ENCODE results near the gene TUBA1A.
"Not testable (repeated sequence)": the region's sequence is repeated elsewhere in the genome, so short reads cannot be mapped to it uniquely, and the experiment has no call there.

The TUBA1A gene

GRCh38 chr12:49200919-49201594 lies 12.2 kb upstream of the TUBA1A start:
- peak; percentile 42 for DNase-seq

GRCh38 chr12:49198431-49199155 lies 9.7 kb upstream of the TUBA1A start:
- DNase-seq, result no peak

DNA sequence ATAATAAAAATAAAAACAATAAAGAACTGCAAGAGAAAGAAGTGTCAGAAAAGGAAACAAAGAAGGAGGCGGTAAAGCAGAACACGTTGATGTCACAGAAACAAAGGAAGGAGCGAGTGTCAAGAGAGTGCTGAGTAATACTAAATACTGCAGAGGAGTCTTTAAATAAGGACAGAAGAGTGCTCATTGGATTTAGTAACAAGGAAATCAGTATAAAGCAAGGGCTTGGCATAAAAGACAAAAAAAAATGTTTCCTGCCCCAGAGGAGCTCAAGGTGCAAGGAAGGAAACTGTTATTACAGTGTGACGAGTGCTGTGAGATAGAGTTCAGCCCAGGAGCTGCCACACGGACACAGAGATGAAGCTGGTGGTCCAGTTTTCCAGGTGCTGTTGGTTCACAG lies 8.4 kb upstream of the TUBA1A start:
- no peak for DNase-seq

- no peak for DNase-seq
These were observed 6.9 kb upstream of the TUBA1A start for GRCh38 chr12:49195736-49196135.

GRCh38 chr12:49193746-49194145 lies 4.9 kb upstream of the TUBA1A start:
- DNase-seq, result not testable (repeated sequence)

DNA sequence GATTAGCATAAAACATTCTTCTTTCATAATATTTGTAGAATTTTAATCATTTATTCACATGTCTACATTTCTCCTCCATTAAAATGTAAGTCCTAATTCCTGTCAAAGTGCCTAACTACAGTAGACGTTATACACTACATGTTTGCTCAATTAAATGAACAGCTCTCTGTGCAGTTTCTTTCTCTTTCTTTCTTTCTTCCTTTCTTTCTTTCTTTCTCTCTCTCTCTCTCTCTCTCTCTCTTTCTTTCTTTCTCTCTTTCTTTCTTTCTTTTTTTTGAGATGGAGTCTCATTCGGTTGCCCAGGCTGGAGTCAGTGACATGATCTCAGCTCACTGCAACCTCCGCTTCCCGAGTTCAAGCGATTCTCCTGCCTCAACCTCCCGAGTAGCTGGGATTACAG lies 2.6 kb upstream of the TUBA1A start:
- not testable (repeated sequence) for DNase-seq

DNA sequence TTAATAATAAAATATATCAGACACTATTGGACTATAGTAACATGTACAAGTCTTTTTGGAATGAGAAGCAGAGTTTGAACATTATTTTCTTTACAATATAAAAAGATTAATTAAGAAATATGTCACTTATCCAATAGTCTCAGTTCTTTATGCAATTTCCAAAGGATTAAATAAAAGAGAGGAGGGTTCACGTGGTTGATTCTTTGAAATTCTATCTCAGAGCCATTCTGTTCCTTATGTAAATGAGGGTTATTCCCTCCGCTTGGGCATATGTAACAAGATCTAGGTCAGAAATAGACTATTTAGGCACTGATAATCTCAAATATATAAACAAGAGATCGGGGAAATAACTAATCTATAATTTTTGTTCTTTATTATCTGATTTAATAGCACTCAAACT lies 2.1 kb upstream of the TUBA1A start:
- no peak for DNase-seq

DNA sequence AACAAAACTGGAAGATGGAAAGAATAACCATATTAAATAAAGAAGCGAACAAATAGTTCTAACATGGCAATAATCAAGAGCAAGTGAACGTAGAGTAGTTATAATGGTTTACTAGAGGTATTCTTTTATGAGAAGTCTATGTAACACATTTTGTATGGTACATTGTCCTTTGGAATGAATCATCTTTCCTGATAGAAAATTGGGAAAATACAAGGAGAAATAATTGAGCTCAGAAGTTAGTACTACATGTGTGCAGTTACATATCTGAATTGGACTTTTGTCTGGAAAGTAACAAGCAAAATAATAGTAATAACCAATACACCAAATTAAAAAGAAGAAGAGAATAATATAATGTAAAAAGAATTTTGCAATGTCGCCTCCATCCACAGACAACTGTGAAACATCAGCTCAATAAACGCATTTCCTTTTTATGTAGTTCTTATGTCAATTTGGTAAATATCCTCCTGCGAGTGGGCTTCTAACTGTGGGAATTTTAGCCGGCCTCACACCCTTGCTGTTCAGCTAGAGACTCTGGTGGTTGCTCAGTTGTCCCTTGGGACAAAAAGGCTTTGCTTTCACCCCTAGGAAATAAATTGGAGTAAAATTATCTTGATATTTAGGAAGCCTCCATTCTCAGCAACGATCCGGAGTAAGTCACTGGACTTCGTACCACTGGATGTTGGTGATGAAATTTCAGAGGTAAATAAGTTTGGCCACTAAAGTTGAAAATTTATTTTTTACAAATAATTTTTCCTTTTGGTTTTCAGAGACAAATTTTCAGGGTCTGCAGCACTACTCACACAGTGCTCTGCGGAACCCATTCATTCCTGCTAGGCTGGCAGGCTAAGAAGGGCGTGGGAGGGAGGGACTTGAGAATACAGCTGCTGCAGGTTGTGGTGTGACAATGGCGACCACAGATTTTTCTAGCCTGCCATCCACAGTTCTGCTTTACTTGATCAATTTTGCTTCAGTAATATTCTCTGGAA lies 1.1 kb upstream of the TUBA1A start:
- no peak for DNase-seq

- DNase-seq, result peak; percentile 81
These were observed 522 bp downstream of the TUBA1A start for GRCh38 chr12:49188201-49188915.

GRCh38 chr12:49187184-49187583 lies 1.7 kb downstream of the TUBA1A start:
- DNase-seq, result no peak

DNA sequence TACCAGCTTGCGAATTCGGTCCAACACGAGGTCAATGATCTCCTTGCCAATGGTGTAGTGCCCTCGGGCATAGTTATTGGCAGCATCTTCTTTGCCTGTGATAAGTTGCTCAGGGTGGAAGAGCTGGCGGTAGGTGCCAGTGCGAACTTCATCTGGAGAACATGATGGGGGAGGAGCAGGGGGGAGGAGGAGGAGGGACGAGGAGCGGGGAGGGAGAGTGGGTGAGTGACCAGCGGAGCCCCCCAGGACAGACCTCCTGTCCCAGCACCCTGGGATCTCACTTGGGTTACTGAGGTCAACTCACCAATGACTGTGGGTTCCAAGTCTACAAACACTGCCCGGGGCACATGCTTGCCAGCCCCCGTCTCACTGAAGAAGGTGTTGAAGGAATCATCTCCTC lies 2.6 kb downstream of the TUBA1A start:
- DNase-seq, result not testable (repeated sequence)

- not testable (repeated sequence) for DNase-seq
These were observed 4.2 kb downstream of the TUBA1A start for GRCh38 chr12:49184697-49185096.

GRCh38 chr12:49183214-49183950 lies 5.5 kb downstream of the TUBA1A start:
- not testable (repeated sequence) for DNase-seq

DNA sequence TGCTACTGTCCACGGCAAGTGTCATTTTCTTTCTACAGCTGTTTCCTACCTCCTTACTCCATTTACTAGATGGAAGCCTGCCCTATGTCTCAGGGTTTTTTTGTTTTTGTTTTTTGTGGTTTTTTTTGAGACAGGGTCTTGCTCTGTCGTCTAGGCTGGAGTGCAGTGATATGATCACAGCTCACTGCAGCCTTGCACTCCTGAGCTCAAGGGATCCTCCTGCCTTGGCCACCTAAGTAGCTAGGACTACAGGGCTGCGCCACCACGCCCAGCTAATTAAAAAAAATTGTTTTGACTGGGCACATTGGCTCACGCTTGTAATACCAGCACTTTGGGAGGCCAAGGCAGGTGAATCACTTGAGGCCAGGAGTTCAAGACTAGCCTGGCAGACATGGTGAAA lies 14.7 kb downstream of the TUBA1A start:
- DNase-seq, result no peak

DNA sequence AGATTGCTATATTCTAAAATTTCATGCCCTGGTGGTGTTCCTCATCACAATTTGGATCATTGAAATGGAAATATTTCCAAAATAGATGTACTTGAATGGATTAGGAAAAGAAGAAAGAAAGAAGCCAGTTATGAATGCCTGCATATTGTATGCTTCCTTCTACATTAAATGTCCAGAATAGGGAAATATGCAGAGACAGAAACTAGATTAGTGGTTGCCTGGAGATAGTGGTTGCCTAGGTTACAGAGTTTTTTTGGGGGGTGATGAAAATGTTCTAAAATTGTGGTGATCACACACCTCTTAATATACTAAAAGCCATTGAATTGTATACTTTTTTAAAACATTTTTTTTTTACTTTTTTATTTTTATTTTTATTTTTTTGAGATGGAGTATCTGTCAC lies 18.0 kb downstream of the TUBA1A start:
- no peak for DNase-seq

- DNase-seq, result no peak
These were observed 23.8 kb downstream of the TUBA1A start for GRCh38 chr12:49165114-49165513.

GRCh38 chr12:49161901-49162300 lies 27.0 kb downstream of the TUBA1A start:
- not testable (repeated sequence) for DNase-seq

GRCh38 chr12:49161092-49161795 lies 27.6 kb downstream of the TUBA1A start:
- DNase-seq, result no peak

DNA sequence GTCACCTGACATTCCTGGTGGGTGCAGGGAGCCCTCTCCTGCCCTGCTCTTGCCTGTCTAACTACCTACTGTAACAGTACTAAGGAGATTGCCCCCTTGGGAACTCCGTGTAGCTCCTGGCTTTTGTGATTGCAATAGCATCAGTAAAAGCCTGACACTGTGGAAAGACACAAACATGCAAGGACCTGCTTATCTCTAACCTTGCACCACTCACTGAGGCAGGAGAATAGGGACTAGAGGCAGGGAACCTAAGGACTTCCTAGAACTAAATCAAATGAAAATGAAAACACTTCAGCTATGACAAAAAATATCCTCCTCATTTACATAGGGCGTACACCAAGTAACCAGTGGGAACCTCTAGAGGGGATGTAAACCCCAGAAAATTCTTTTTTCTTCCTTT lies 28.5 kb downstream of the TUBA1A start:
- no peak for DNase-seq

DNA sequence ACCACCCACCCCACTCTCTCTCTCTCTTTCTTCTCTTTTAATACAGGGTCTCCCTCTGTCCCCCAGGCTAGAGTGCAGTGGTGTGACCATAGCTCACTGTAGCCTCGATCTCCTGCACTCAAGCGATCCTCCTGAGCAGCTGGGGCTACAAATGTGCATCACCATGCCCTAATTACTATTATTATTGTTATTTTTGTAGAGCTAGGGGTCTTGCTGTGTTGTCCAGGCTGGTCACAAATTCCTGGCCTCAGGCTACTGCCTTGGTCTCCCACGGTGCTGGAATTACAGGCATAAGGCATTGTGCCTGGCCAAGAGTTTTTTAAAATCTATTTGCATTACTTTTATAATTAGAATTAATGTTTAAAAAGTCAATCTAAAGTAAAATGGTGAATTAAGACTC lies 34.7 kb downstream of the TUBA1A start:
- DNase-seq, result no peak

- no peak for DNase-seq
These were observed 41.5 kb downstream of the TUBA1A start for GRCh38 chr12:49147384-49147783.

Measured in central memory CD4-positive, alpha-beta T cell (primary cell).